AG04449 (cell line): ENCODE data around the gene C5.

Experiments used
- CTCF ChIA-PET: fragments of 350-600 bp; formaldehyde crosslinking; extraction: SDS; loops from one replicate; lab custom pipeline; 2021; ENCODE audit warnings: antibody characterized with exemption; lab: Yijun Ruan, JAX
- POLR2A ChIA-PET: fragments of 400-600, 350-600 bp; formaldehyde crosslinking; extraction: SDS; loops from one replicate; lab custom pipeline; 2020; ENCODE audit warnings: antibody characterized with exemption, inconsistent platforms; lab: Yijun Ruan, JAX
- DNase-seq: peaks from one replicate; pipeline ENCODE4 v3.0.0-alpha.2; 2010; ENCODE audit warnings: low read depth, low spot score
- H3K4me3 ChIP-seq: 2 replicates; pipeline ENCODE4 v1.5.1; 2011; ENCODE audit warnings: low read depth, mild to moderate bottlenecking, control low read depth, low read length
- TF ChIP-seq, protein P1 (sequence below): IDR thresholded peaks from one replicate; pipeline ENCODE4 v1.5.1; 2011; ENCODE audit warnings: mild to moderate bottlenecking, moderate library complexity, low read length, control low read depth, inconsistent platforms; ENCODE audit not compliant: insufficient read depth; ENCODE audit errors: missing control alignments

The C5 gene

DNA sequence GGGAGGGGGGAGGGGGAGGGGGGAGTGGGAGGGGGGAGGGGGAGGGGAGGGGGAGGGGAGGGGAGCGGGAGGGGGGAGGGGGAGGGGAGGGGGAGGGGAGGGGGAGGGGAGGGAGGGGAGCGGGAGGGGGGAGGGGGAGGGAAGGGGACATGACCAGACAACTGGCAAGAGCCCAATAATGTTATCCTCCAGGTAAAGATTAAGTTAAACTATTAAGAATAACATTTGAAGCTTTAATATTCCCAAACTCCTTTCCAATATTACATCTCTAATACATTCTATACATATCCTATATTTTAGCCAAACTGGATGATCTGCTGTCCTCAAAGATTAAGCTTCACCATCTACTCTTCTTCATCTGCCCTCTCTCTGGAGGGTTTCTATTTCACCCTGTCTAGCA is 25.8 kb downstream of the C5 start:
- ChIA-PET CTCF (interaction anchor here (1.3 to 1.4 kb wide), 3 partner anchors 12 to 43 kb away, joined by 3 to 7 read pairs (median 4); no protein-coding TSS in a partner anchor), POLR2A (no interaction called here)
- TF ChIP-seq, protein P1, sequence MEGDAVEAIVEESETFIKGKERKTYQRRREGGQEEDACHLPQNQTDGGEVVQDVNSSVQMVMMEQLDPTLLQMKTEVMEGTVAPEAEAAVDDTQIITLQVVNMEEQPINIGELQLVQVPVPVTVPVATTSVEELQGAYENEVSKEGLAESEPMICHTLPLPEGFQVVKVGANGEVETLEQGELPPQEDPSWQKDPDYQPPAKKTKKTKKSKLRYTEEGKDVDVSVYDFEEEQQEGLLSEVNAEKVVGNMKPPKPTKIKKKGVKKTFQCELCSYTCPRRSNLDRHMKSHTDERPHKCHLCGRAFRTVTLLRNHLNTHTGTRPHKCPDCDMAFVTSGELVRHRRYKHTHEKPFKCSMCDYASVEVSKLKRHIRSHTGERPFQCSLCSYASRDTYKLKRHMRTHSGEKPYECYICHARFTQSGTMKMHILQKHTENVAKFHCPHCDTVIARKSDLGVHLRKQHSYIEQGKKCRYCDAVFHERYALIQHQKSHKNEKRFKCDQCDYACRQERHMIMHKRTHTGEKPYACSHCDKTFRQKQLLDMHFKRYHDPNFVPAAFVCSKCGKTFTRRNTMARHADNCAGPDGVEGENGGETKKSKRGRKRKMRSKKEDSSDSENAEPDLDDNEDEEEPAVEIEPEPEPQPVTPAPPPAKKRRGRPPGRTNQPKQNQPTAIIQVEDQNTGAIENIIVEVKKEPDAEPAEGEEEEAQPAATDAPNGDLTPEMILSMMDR = no peak
- no peak overlapping the region for H3K4me3 ChIP-seq
- DNase-seq = no peak

DNA sequence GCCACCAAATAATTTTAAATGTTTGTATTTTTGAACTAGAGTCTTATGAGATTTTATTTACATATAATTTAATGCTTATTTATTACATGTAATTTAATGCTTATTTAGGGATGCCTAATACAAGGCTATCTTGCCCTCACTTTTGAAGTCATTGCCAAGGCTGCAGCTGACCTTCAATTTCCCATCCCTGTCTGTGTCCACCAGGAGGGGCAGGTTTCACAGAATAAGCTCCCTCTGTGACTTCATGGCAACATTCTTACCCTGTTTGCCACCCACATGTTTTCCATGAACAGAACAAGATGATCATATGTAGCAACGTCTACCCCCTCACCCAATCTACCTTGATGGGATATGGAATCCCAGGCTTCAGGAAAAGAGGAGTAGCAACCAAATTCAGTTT is 27.0 kb downstream of the C5 start:
- CTCF ChIA-PET = interaction anchor here (1.1 to 1.4 kb wide), 2 partner anchors 13 to 37 kb away, joined by 3 to 5 read pairs; no protein-coding TSS in a partner anchor
- POLR2A ChIA-PET = no interaction called here
- no peak overlapping the region for H3K4me3 ChIP-seq
- TF ChIP-seq, protein P1 = no peak
- no peak for DNase-seq

DNA sequence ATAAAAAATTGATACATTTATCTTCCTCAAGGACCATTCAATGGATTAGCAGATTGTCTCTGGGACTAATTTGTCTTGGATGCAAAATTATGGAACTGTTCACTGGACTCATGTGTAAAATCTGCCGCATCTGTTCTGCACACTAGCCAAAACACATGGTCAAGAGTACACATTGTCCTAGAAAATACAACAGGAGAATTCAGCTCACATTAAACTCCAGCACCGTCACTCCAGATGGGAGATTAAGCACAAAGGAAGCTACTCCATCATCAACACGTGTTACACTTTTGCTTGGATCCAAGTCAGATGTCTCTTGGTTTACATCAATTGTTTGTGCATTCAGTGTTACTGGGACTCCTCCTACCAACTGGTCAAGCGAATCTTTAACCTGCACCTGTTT is 28.8 kb downstream of the C5 start:
- CTCF ChIA-PET = interaction anchor here (1.2 to 1.9 kb wide), 4 partner anchors 9 to 40 kb away, joined by 3 to 5 read pairs (median 3); no protein-coding TSS in a partner anchor
- H3K4me3 ChIP-seq = no peak overlapping the region
- POLR2A ChIA-PET = no interaction called here
- TF ChIP-seq, protein P1 = no peak
- DNase-seq = no peak

DNA sequence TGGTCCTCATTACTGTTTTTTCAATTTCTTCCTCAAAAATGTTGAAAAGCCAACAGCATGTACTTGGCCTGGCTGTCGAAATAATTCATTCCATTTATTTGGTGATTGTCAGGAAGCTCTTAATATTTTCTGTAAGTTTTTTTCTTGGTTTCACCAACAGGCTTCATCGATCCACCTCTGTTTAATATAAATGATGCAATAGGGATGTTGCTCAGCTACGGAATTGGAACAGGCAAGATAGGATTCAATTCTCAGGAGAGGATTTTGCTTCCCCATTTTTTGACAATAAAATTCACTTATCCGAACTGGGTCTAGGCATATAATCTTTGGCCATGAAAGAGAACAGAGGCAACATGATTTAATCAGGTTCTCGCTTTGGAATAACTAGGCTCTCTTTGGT is 30.8 kb downstream of the C5 start:
- CTCF ChIA-PET = interaction anchor here (1.2 kb wide), 1 partner anchor 33 kb away, joined by 3 read pairs; no protein-coding TSS in a partner anchor
- TF ChIP-seq, protein P1 = no peak
- DNase-seq = no peak
- H3K4me3 ChIP-seq = no peak overlapping the region
- POLR2A ChIA-PET = no interaction called here

DNA sequence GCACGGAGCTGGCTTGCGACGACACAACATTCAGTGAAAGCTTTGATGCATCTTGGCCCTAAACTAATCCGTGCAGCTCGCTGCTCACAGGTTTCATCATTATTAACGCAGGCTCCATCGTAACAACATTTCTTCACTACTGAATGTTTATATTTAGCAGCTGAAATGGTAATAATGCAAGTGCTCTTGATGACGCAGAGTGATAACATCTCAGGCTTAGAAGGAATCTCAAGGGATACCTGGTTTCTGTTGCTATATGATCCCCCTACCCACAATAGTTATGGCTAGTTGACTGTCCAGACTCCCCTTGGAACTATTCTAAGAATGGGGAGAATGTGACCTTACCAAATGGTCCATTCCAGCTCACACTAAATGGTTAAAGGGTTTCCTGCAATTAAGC is 36.2 kb downstream of the C5 start:
- H3K4me3 ChIP-seq = no peak overlapping the region
- CTCF ChIA-PET = interaction anchor here (1.1 to 1.7 kb wide), 2 partner anchors 32 to 46 kb away, joined by 3 to 4 read pairs; no protein-coding TSS in a partner anchor
- TF ChIP-seq, protein P1 = no peak
- no peak for DNase-seq
- POLR2A ChIA-PET = no interaction called here

DNA sequence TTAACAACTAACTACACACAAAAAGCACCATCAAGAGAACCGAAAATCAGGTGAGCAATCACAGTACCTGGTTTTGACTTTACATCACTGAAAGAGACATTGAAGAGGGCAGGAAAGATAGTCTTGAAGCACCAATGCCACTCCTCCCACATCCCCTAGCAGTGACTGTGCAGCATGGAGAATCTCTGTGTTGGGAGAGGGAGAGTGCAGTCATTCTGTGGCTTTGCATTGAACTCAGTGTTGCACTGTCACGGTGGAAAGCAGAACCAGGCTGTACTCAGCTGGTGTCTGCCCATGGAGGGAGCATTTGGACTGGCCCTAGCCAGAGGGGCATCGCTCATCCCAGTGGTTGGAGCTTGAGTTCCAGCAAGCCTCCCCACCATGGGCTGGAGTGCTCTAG is 40.4 kb downstream of the C5 start:
- DNase-seq = no peak
- H3K4me3 ChIP-seq = no peak overlapping the region
- POLR2A ChIA-PET = no interaction called here
- TF ChIP-seq, protein P1 = no peak
- CTCF ChIA-PET = no interaction called here
